IMR-90 (cell line): ENCODE measurements around the gene TRPC1. TPM values are rescaled to one million over a fixed set of nuclear protein-coding genes. Genes with fewer than 3 reads are reported as not detected.

Experiments
- ATAC-seq: fragments of 200-7000 bp; cut with Tn5 transposase; 2 replicates; pipeline ENCODE4 v1.9.1; 2020; ENCODE audit warnings: low read depth, mild to moderate bottlenecking, moderate library complexity
- BruUV-seq: library from RNA; stranded (reverse); fragments of 400-500 nt; replicated peaks from 2 replicates; lab custom pipeline; 2021; lab: Mats Ljungman, UMichigan
- CTCF ChIA-PET: fragments of 300-600 bp; formaldehyde crosslinking; extraction: SDS; loops from one replicate; lab custom pipeline; 2021; ENCODE audit warnings: antibody characterized with exemption; lab: Yijun Ruan, JAX
- POLR2A ChIA-PET: fragments of 300-600 bp; sonication (Branson Sonifier 250); formaldehyde crosslinking; loops from one replicate; lab custom pipeline; 2022; ENCODE audit warnings: antibody characterized with exemption; ENCODE audit not compliant: unreplicated experiment; lab: Charles Lee
- DNase-seq: peaks from one replicate; pipeline ENCODE4 v3.0.0; 2013
- H2AFZ ChIP-seq: replicated peaks from 2 replicates; pipeline ENCODE3; 2013; ENCODE audit warnings: low read length, mild to moderate bottlenecking; ENCODE audit not compliant: poor library complexity
- H2AK5ac ChIP-seq: 2 replicates; pipeline ENCODE4 v1.6.1; 2013; ENCODE audit warnings: low read depth, low read length, inconsistent platforms
- H2AK9ac ChIP-seq: replicated peaks from 2 replicates; pipeline ENCODE3; 2013; ENCODE audit warnings: mild to moderate bottlenecking, low read depth, low read length, moderate library complexity; ENCODE audit not compliant: poor library complexity
- H2BK120ac ChIP-seq: 2 replicates; pipeline ENCODE4 v1.6.1; 2013; ENCODE audit warnings: low read depth, low read length, inconsistent platforms
- H2BK15ac ChIP-seq: 3 replicates; pipeline ENCODE4 v1.6.1; 2013; ENCODE audit warnings: low read depth, low read length, inconsistent platforms
- H2BK20ac ChIP-seq: 2 replicates; pipeline ENCODE4 v1.6.1; 2013; ENCODE audit warnings: low read depth, mild to moderate bottlenecking, inconsistent platforms, low read length, moderate library complexity
- H2BK5ac ChIP-seq: 2 replicates; pipeline ENCODE4 v1.6.1; 2013; ENCODE audit warnings: mild to moderate bottlenecking, low read depth, low read length, inconsistent platforms; ENCODE audit not compliant: poor library complexity, severe bottlenecking
- H3K14ac ChIP-seq: replicated peaks from 2 replicates; pipeline ENCODE4 v1.6.1; 2013; ENCODE audit warnings: low read depth, low read length, inconsistent platforms
- H3K18ac ChIP-seq: 2 replicates; pipeline ENCODE4 v1.6.1; 2013; ENCODE audit warnings: low read depth, low read length, control low read depth
- H3K23ac ChIP-seq: 2 replicates; pipeline ENCODE4 v1.6.1; 2013; ENCODE audit warnings: low read depth, low read length, inconsistent platforms
- H3K27ac ChIP-seq: 2 replicates; pipeline ENCODE4 v1.5.1; 2013; ENCODE audit warnings: mild to moderate bottlenecking, control low read depth, low read length; ENCODE audit not compliant: insufficient read depth
- H3K27me3 ChIP-seq: 2 replicates; pipeline ENCODE4 v1.6.1; 2013; ENCODE audit warnings: low read length; ENCODE audit not compliant: control insufficient read depth, insufficient read depth
- H3K36me3 ChIP-seq: 2 replicates; pipeline ENCODE4 v1.6.1; 2013; ENCODE audit warnings: low read length, mixed read lengths; ENCODE audit not compliant: control insufficient read depth, insufficient read depth
- H3K4ac ChIP-seq: 2 replicates; pipeline ENCODE4 v1.6.1; 2013; ENCODE audit warnings: low read depth, low read length, inconsistent platforms
- H3K4me1 ChIP-seq: 2 replicates; pipeline ENCODE4 v1.6.1; 2013; ENCODE audit warnings: low read length, mixed read lengths; ENCODE audit not compliant: control insufficient read depth, insufficient read depth
- H3K4me2 ChIP-seq: 2 replicates; pipeline ENCODE4 v1.6.1; 2013; ENCODE audit warnings: low read depth, mild to moderate bottlenecking, control low read depth, low read length, moderate library complexity
- H3K4me3 ChIP-seq: 2 replicates; pipeline ENCODE4 v1.5.1; 2013; ENCODE audit warnings: low read depth, mild to moderate bottlenecking, control low read depth, low read length, moderate library complexity; ENCODE audit not compliant: insufficient read depth
- H3K56ac ChIP-seq: 2 replicates; pipeline ENCODE4 v1.6.1; 2013; ENCODE audit warnings: low read length, inconsistent platforms; ENCODE audit not compliant: insufficient read depth; ENCODE audit errors: extremely low read depth
- H3K79me1 ChIP-seq, 2 experiments: 2 replicates each; pipeline ENCODE4 v1.6.1; 2013; ENCODE audit warnings: low read length in 2 of 2, inconsistent platforms in 1 of 2, low read depth in 1 of 2
- H3K9ac ChIP-seq: 2 replicates; pipeline ENCODE4 v1.6.1; 2013; ENCODE audit warnings: low read depth, low read length, control low read depth
- H3K9me1 ChIP-seq: 2 replicates; pipeline ENCODE4 v1.6.1; 2013; ENCODE audit warnings: low read length, inconsistent platforms; ENCODE audit not compliant: insufficient read depth
- H3K9me3 ChIP-seq: 2 replicates; pipeline ENCODE4 v1.6.1; 2013; ENCODE audit warnings: low read length; ENCODE audit not compliant: control insufficient read depth, insufficient read depth
- H4K20me1 ChIP-seq: 2 replicates; pipeline ENCODE4 v1.6.1; 2013; ENCODE audit warnings: low read length, inconsistent platforms; ENCODE audit not compliant: insufficient read depth
- H4K5ac ChIP-seq: 2 replicates; pipeline ENCODE4 v1.6.1; 2013; ENCODE audit warnings: mild to moderate bottlenecking, low read depth, low read length, control low read depth
- H4K8ac ChIP-seq, 2 experiments: 2 replicates each; pipeline ENCODE4 v1.6.1; 2013; ENCODE audit warnings: low read depth in 2 of 2, low read length in 2 of 2, control low read depth in 1 of 2, inconsistent platforms in 1 of 2
- H4K91ac ChIP-seq: 2 replicates; pipeline ENCODE4 v1.6.1; 2013; ENCODE audit warnings: low read depth, low read length, inconsistent platforms; ENCODE audit not compliant: insufficient read depth
- BHLHE40 ChIP-seq: fragments of 150-350 bp; IDR thresholded peaks from 2 replicates; pipeline ENCODE4 v1.6.1; 2016; ENCODE audit warnings: mild to moderate bottlenecking, low read depth, low read length
- CHD1 ChIP-seq: IDR thresholded peaks from 2 replicates; pipeline ENCODE4 v1.6.1; 2012; ENCODE audit warnings: low read depth, low read length, improper control_type of control experiment
- FOS ChIP-seq: fragments of 150-350 bp; IDR thresholded peaks from 2 replicates; pipeline ENCODE4 v1.6.1; 2016; ENCODE audit warnings: low read depth, low read length
- MAFK ChIP-seq: IDR thresholded peaks from 2 replicates; pipeline ENCODE4 v1.6.1; 2012; ENCODE audit warnings: low read depth, low read length, improper control_type of control experiment
- MAZ ChIP-seq: IDR thresholded peaks from 2 replicates; pipeline ENCODE4 v1.6.1; 2012; ENCODE audit warnings: low read depth, mild to moderate bottlenecking, low read length, improper control_type of control experiment, moderate library complexity, borderline replicate concordance
- MXI1 ChIP-seq: IDR thresholded peaks from 2 replicates; pipeline ENCODE4 v1.6.1; 2012; ENCODE audit warnings: low read depth, mild to moderate bottlenecking, low read length, moderate library complexity, borderline replicate concordance
- NFE2L2 ChIP-seq: fragments of 150-350 bp; IDR thresholded peaks from 2 replicates; pipeline ENCODE4 v1.6.1; 2016; ENCODE audit warnings: low read depth, mild to moderate bottlenecking, low read length
- POLR2A ChIP-seq: IDR thresholded peaks from 2 replicates; pipeline ENCODE4 v1.6.1; 2012; ENCODE audit warnings: mild to moderate bottlenecking, low read depth, low read length
- RAD21 ChIP-seq: IDR thresholded peaks from 2 replicates; pipeline ENCODE4 v1.6.1; 2012; ENCODE audit warnings: low read length, improper control_type of control experiment
- RCOR1 ChIP-seq: IDR thresholded peaks from 2 replicates; pipeline ENCODE4 v1.6.1; 2012; ENCODE audit warnings: mild to moderate bottlenecking, low read length, improper control_type of control experiment; ENCODE audit not compliant: insufficient replicate concordance
- RFX5 ChIP-seq: IDR thresholded peaks from 2 replicates; pipeline ENCODE4 v1.8.0; 2012; ENCODE audit warnings: low read depth, mild to moderate bottlenecking, low read length, moderate library complexity
- SMC3 ChIP-seq: fragments of 150-350 bp; IDR thresholded peaks from 2 replicates; pipeline ENCODE4 v1.6.1; 2016; ENCODE audit warnings: low read depth, mild to moderate bottlenecking, antibody characterized with exemption, low read length, moderate library complexity
- WGBS, 2 experiments: methylation state at CpG; one replicate each; pipeline versions ENCODE4 v1.1.5 to v1.1.7; 2013; ENCODE audit warnings: missing lambda C conversion rate in 2 of 2; ENCODE audit not compliant: insufficient read length in 1 of 2; ENCODE audit errors: extremely low coverage in 2 of 2; 5-methylcytosine and 5-hydroxymethylcytosine counted together
- dilution Hi-C: fragments of 300-500 bp; cut with HindIII; formaldehyde crosslinking; loops from one replicate; pipeline ENCODE4 v1.14.3; 2018; ENCODE audit warnings: low sequenced_read_pairs; ENCODE audit not compliant: unreplicated experiment
- in situ Hi-C: fragments of 300-500 bp; cut with MboI; formaldehyde crosslinking; loops from 3 replicates; pipeline ENCODE4 v1.14.3; 2019; ENCODE audit warnings: low sequenced_read_pairs, inconsistent platforms, mixed read lengths
- intact Hi-C: fragments of 100-400 bp; cut with micrococcal nuclease; formaldehyde crosslinking; loops from 2 replicates; pipeline ENCODE4 v1.10.0; 2022
- polyA plus RNA-seq, 3 experiments: library from polyadenylated mRNA; depleted of rRNA; stranded (reverse); fragments of >200 nt; gene quantifications; 2 replicates each; pipeline ENCODE4 v1.2.3, GENCODE V29; 2012; ENCODE audit warnings: low replicate concordance in 1 of 3
- total RNA-seq: library from RNA; depleted of rRNA; stranded (reverse); fragments of >200 nt; gene quantifications from 2 replicates; pipeline ENCODE4 v1.2.3, GENCODE V29; 2012
- TF ChIP-seq, protein P1 (sequence below): fragments of 150-350 bp; IDR thresholded peaks from 2 replicates; pipeline ENCODE4 v1.6.1; 2017; ENCODE audit warnings: mild to moderate bottlenecking, antibody characterized with exemption, low read length, low read depth
- TF ChIP-seq, protein P2 (sequence below): fragments of 150-350 bp; IDR thresholded peaks from 2 replicates; pipeline ENCODE4 v1.6.1; 2016; ENCODE audit warnings: low read depth, mild to moderate bottlenecking, low read length, moderate library complexity, borderline replicate concordance
- TF ChIP-seq, protein P3 (sequence below): conservative IDR thresholded peaks from 2 replicates; pipeline ENCODE4 v1.5.1; 2012; ENCODE audit warnings: mild to moderate bottlenecking, low read depth, low read length, improper control_type of control experiment

TRPC1 gene
- total and polyA plus RNA-seq, 2 of the 4 experiments (the other 2 are of a cell fraction): 5.9 to 7.2 TPM

DNA sequence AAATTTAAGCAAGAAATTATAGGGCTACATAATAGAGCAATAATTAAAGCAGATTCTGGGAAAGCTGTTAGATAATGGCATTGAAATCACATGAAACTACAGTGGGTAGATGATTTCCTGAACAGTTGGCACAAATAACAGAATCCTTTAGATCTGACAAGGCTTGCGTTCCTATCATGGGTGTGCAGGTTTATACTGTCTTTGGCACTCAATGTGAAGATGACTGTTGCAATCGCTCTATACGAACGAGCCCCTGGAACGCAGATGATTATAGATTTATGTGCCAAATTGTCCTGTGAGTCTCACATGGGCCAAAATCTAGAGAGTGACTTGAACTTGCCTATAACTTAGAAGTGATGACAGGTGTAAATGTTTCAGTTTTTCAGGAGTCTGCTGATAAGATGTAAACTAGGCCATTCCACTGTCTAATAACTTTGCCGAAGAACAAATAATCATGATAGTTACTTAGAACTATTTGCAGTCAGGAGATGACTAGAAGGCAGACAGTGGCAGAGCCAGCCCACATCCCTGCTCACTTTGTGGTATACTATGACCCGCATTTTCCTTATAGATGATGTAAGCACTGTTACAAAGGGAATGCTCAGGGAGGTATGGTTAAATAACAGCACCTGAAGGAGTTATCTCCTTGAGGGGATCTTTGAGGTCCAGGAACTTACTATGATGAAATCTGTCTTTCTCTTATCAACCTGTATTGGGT lies 30.5 kb upstream of the TRPC1 start:
- H3K23ac ChIP-seq: no peak overlapping the region
- no peak overlapping the region for H3K4me3 ChIP-seq
- no peak overlapping the region for H2BK120ac ChIP-seq
- no peaks in the 10 kb centered on the region for H3K4me1 ChIP-seq
- dilution Hi-C loops: no loop called here
- TF ChIP-seq RFX5: no peak
- TF ChIP-seq NFE2L2: no peak
- TF ChIP-seq, protein P1, sequence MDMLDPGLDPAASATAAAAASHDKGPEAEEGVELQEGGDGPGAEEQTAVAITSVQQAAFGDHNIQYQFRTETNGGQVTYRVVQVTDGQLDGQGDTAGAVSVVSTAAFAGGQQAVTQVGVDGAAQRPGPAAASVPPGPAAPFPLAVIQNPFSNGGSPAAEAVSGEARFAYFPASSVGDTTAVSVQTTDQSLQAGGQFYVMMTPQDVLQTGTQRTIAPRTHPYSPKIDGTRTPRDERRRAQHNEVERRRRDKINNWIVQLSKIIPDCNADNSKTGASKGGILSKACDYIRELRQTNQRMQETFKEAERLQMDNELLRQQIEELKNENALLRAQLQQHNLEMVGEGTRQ: no peak
- no peak for TF ChIP-seq MXI1
- TF ChIP-seq RAD21: no peak
- no peak for TF ChIP-seq RCOR1
- TF ChIP-seq, protein P2, sequence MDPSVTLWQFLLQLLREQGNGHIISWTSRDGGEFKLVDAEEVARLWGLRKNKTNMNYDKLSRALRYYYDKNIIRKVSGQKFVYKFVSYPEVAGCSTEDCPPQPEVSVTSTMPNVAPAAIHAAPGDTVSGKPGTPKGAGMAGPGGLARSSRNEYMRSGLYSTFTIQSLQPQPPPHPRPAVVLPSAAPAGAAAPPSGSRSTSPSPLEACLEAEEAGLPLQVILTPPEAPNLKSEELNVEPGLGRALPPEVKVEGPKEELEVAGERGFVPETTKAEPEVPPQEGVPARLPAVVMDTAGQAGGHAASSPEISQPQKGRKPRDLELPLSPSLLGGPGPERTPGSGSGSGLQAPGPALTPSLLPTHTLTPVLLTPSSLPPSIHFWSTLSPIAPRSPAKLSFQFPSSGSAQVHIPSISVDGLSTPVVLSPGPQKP: no peak
- no peak for TF ChIP-seq POLR2A
- no peak for TF ChIP-seq MAFK
- no peak for TF ChIP-seq FOS
- TF ChIP-seq MAZ: no peak
- TF ChIP-seq BHLHE40: no peak
- no peak for TF ChIP-seq SMC3
- TF ChIP-seq CHD1: no peak
- TF ChIP-seq, protein P3, sequence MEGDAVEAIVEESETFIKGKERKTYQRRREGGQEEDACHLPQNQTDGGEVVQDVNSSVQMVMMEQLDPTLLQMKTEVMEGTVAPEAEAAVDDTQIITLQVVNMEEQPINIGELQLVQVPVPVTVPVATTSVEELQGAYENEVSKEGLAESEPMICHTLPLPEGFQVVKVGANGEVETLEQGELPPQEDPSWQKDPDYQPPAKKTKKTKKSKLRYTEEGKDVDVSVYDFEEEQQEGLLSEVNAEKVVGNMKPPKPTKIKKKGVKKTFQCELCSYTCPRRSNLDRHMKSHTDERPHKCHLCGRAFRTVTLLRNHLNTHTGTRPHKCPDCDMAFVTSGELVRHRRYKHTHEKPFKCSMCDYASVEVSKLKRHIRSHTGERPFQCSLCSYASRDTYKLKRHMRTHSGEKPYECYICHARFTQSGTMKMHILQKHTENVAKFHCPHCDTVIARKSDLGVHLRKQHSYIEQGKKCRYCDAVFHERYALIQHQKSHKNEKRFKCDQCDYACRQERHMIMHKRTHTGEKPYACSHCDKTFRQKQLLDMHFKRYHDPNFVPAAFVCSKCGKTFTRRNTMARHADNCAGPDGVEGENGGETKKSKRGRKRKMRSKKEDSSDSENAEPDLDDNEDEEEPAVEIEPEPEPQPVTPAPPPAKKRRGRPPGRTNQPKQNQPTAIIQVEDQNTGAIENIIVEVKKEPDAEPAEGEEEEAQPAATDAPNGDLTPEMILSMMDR: no peak
- H2BK15ac ChIP-seq: no peak overlapping the region
- ATAC-seq (no peak), DNase-seq (no peak)
- intact Hi-C loops: no loop called here
- POLR2A ChIA-PET: no interaction called here
- no peak overlapping the region for H4K8ac ChIP-seq
- H2AFZ ChIP-seq: no peak overlapping the region
- 52% methylated on average over 2 of the region's 7 CpGs; no CpG with 5 or more reads in 1 of the 2 experiments for WGBS, 2 experiments
- no peak overlapping the region for H2BK5ac ChIP-seq
- H3K14ac ChIP-seq: no peak overlapping the region
- H3K4me2 ChIP-seq: no peak overlapping the region
- CTCF ChIA-PET: no interaction called here
- H4K91ac ChIP-seq: no peak overlapping the region
- no peak overlapping the region for H3K9ac ChIP-seq
- H3K36me3 ChIP-seq: no peaks in the 10 kb centered on the region
- no peaks in the 10 kb centered on the region for H3K27me3 ChIP-seq
- BruUV-seq: no TSS peak
- H3K4ac ChIP-seq: no peak overlapping the region
- H3K27ac ChIP-seq: no peak overlapping the region
- H2AK5ac ChIP-seq: no peak overlapping the region
- H3K9me1 ChIP-seq: no peaks in the 10 kb centered on the region
- no peak overlapping the region for H4K5ac ChIP-seq
- H3K56ac ChIP-seq: no peak overlapping the region
- H3K18ac ChIP-seq: no peak overlapping the region
- no peaks in the 10 kb centered on the region for H3K79me1 ChIP-seq
- no peaks in the 10 kb centered on the region for H4K20me1 ChIP-seq
- no peak overlapping the region for H2BK20ac ChIP-seq
- no peaks in the 10 kb centered on the region for H3K9me3 ChIP-seq
- in situ Hi-C loops: no loop called here
- H2AK9ac ChIP-seq: no peak overlapping the region
